Transverse colon (tissue), 4 donors: ENCODE data around the gene HOXB9.

ENCODE experiments used
- POLR2AphosphoS5 ChIP-seq, 3 donors: sonication (generic); formaldehyde crosslinking; IDR thresholded peaks; one replicate each; pipeline ENCODE4 v1.6.1; 2016; ENCODE audit warnings: antibody characterized with exemption in 3 of 3
- TF ChIP-seq, protein P1 (sequence below), 5 experiments: fragments of 200-600 bp in 3 of 5; fragments of 450-650 bp in 2 of 5; sonication (generic) in 3 of 5; IDR thresholded peaks; 1 replicate in 2 of 5; 2 replicates in 3 of 5; pipeline ENCODE4 v1.5.1; 2016 to 2017; ENCODE audit warnings: antibody characterized with exemption in 5 of 5, inconsistent platforms in 3 of 5, mild to moderate bottlenecking in 2 of 5, moderate library complexity in 1 of 5

DNA sequence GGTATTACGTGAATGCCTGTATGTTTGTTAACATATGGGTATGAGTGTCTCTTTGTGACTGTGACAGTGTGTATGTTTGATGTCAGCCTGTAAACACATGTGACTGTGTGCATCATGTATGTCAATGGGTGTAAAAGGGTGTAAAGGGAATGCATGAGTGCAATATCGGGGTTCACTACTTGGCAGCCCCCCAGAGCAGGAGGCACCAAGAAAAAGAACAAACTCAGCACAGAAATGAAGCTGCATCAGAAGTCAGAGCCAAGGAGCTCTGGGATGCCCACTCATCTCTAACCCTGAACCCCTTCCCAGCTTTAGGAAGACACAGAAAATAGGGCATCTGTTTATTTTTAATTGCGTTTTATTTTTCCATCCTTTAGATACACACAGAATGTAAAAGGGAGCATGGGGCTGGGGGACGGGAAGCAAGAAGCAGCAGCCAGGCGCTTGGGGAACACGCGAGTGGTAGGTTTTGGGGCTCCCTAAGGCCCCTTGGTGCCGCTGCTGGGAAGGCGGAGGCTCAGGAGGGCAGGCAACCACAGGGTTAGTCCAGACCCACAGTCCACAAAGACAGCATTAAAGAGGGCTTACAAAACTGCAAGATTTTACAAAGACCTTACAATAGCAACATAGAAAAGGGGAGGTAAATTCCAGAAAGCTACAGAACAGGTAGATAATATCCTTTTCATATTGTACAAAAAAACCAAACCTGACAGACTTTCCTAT lies 19.1 kb downstream of the HOXB9 start:
- TF ChIP-seq POLR2AphosphoS5 (IDR thresholded peaks at IDR 0.05), result no peak
- TF ChIP-seq, protein P1, sequence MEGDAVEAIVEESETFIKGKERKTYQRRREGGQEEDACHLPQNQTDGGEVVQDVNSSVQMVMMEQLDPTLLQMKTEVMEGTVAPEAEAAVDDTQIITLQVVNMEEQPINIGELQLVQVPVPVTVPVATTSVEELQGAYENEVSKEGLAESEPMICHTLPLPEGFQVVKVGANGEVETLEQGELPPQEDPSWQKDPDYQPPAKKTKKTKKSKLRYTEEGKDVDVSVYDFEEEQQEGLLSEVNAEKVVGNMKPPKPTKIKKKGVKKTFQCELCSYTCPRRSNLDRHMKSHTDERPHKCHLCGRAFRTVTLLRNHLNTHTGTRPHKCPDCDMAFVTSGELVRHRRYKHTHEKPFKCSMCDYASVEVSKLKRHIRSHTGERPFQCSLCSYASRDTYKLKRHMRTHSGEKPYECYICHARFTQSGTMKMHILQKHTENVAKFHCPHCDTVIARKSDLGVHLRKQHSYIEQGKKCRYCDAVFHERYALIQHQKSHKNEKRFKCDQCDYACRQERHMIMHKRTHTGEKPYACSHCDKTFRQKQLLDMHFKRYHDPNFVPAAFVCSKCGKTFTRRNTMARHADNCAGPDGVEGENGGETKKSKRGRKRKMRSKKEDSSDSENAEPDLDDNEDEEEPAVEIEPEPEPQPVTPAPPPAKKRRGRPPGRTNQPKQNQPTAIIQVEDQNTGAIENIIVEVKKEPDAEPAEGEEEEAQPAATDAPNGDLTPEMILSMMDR (IDR thresholded peaks at IDR 0.05), result no peak
